ENCODE results near the gene BLCAP. TPM values are rescaled to one million over a fixed set of nuclear protein-coding genes. Genes with fewer than 3 reads are reported as not detected.
"Not testable (repeated sequence)": the region's sequence is repeated elsewhere in the genome, so short reads cannot be mapped to it uniquely, and the experiment has no call there.

The BLCAP gene
- total and polyA plus RNA-seq, 4 experiments from 2014 or later, result 63.7 to 97.4 (median 84.6) TPM

DNA sequence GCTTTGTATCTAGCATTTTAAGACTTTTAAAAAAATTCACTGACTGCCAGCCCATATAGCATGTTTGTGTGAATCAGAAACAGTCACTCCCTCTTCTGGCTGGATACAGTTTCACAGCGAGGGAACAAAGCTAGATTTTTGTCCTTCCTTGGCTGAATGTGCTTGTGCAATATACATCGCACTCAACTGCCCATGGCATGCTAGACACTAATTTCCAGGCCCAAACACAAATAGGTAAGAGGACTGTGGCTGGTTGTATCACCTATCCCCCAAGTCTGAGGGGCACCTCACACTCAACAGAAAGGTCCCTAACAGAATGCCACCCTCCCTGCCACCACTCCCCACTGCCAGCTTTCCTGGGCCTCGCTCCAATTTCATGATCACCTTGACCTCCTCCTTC is 16.2 kb upstream of the BLCAP start:
- no peaks in the 10 kb centered on the region for H3K9me3 ChIP-seq (ENCODE audit: control insufficient read depth in 1 of 2, low read length in 2 of 2)
- Mint-ChIP-seq H3K27me3 (peaks cover 2 to 5% of the 10 kb centered on the region in 2 donors), H3K36me3 (no peaks in the 10 kb centered on the region), H3K4me3 (no peak overlapping the region), H3K4me1 (no peaks in the 10 kb centered on the region), H3K27ac (no peak overlapping the region), H3K9me3 (no peaks in the 10 kb centered on the region)
- H3K36me3 ChIP-seq (ENCODE audit: insufficient read depth, low read length), result no peaks in the 10 kb centered on the region
- H3K27ac ChIP-seq (ENCODE audit: low read depth, low read length), result no peak overlapping the region
- no peaks in the 10 kb centered on the region for H3K4me1 ChIP-seq (ENCODE audit: insufficient read depth, low read length)
- ChIA-PET POLR2A (ENCODE audit: partially characterized antibody) (interaction anchor here (1.9 kb wide), 1 partner anchor 16 kb away, joined by 5 read pairs; the partner anchor contains the start of gene BLCAP), CTCF (ENCODE audit: partially characterized antibody) (no interaction called here)
- DNase-seq, result no peak
- no peak overlapping the region for H3K4me3 ChIP-seq (ENCODE audit: low read length in 2 of 2)
- H3K27me3 ChIP-seq (ENCODE audit: insufficient read depth, low read length), result no peaks in the 10 kb centered on the region
- intact Hi-C loops (cut with micrococcal nuclease), result no loop called here

GRCh38 chr20:37542281-37542680 is 14.6 kb upstream of the BLCAP start:
- CTCF ChIA-PET (ENCODE audit: partially characterized antibody), result interaction anchor here (1.4 to 1.6 kb wide), 2 partner anchors 350 to 352 kb away, joined by 3 to 7 read pairs; no protein-coding TSS in a partner anchor

GRCh38 chr20:37541326-37541725 is 13.7 kb upstream of the BLCAP start:
- H3K9me3 ChIP-seq (ENCODE audit: control insufficient read depth in 1 of 2, low read length in 2 of 2), result no peaks in the 10 kb centered on the region
- H3K27me3 ChIP-seq (ENCODE audit: insufficient read depth, low read length), result no peaks in the 10 kb centered on the region
- peak overlapping the region in 1 of 7 donors; percentile 19 for H3K27ac Mint-ChIP-seq
- H3K4me3 ChIP-seq (ENCODE audit: low read length in 2 of 2), result no peak overlapping the region
- no peak overlapping the region for H3K27ac ChIP-seq (ENCODE audit: low read depth, low read length)
- no peaks in the 10 kb centered on the region for H3K36me3 Mint-ChIP-seq
- POLR2A ChIA-PET (ENCODE audit: partially characterized antibody), result no interaction called here
- no peaks in the 10 kb centered on the region for H3K4me1 ChIP-seq (ENCODE audit: insufficient read depth, low read length)
- no peaks in the 10 kb centered on the region for H3K4me1 Mint-ChIP-seq
- H3K9me3 Mint-ChIP-seq, result no peaks in the 10 kb centered on the region
- peaks cover 7 to 8% of the 10 kb centered on the region in 2 donors for H3K27me3 Mint-ChIP-seq
- CTCF ChIA-PET (ENCODE audit: partially characterized antibody), result interaction anchor here (0.6 to 1.6 kb wide), 4 partner anchors 156 to 351 kb away, joined by 3 to 7 read pairs (median 3); no protein-coding TSS in a partner anchor
- H3K36me3 ChIP-seq (ENCODE audit: insufficient read depth, low read length), result no peaks in the 10 kb centered on the region
- H3K4me3 Mint-ChIP-seq, result no peak overlapping the region
- intact Hi-C loops (cut with micrococcal nuclease), result no loop called here
- no peak for DNase-seq

More at GRCh38 chr20:37542281-37542680, 14.6 kb upstream of the BLCAP start:
- H3K36me3 ChIP-seq (ENCODE audit: insufficient read depth, low read length), result no peaks in the 10 kb centered on the region
- H3K27ac ChIP-seq (ENCODE audit: low read depth, low read length), result no peak overlapping the region
- POLR2A ChIA-PET (ENCODE audit: partially characterized antibody), result interaction anchor here (0.7 to 1.9 kb wide), 2 partner anchors 14 to 1369 kb away, joined by 4 to 5 read pairs; partner anchors contain the start of gene BLCAP
- intact Hi-C loops (cut with micrococcal nuclease), result no loop called here
- DNase-seq, result no peak
- no peaks in the 10 kb centered on the region for H3K9me3 ChIP-seq (ENCODE audit: control insufficient read depth in 1 of 2, low read length in 2 of 2)
- Mint-ChIP-seq H3K4me1 (no peaks in the 10 kb centered on the region), H3K36me3 (no peaks in the 10 kb centered on the region), H3K27me3 (peaks cover 4 to 10% of the 10 kb centered on the region in 2 donors), H3K4me3 (no peak overlapping the region), H3K9me3 (no peaks in the 10 kb centered on the region), H3K27ac (no peak overlapping the region)
- no peak overlapping the region for H3K4me3 ChIP-seq (ENCODE audit: low read length in 2 of 2)
- no peaks in the 10 kb centered on the region for H3K27me3 ChIP-seq (ENCODE audit: insufficient read depth, low read length)
- H3K4me1 ChIP-seq (ENCODE audit: insufficient read depth, low read length), result no peaks in the 10 kb centered on the region

DNA sequence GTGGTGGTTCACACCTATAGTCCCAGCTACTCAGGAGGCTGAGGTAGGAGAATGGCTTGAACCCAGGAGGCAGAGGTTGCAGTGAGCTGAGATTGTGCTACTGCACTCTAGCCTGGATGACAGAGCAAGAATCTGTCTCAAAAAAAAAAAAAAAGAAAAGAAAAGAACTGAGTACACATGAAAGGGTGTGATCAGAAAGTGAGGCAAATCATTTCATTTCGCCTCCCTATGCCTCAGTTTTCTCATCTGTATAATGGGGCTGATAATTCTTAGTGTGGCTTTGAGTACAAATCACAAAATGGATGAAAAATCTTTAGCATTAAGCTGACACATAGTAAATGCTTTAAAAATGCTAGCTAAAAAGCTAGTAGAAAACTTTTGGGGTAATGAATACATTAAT is 13.2 kb upstream of the BLCAP start:
- CTCF ChIA-PET (ENCODE audit: partially characterized antibody), result interaction anchor here (0.6 to 1.6 kb wide), 4 partner anchors 156 to 351 kb away, joined by 3 to 7 read pairs (median 3); no protein-coding TSS in a partner anchor
- H3K36me3 Mint-ChIP-seq; H3K27me3 Mint-ChIP-seq; H3K36me3 ChIP-seq (ENCODE audit: insufficient read depth, low read length); H3K27me3 ChIP-seq (ENCODE audit: insufficient read depth, low read length); H3K9me3 ChIP-seq (ENCODE audit: control insufficient read depth in 1 of 2, low read length in 2 of 2); H3K4me1 Mint-ChIP-seq; H3K4me3 Mint-ChIP-seq; H3K4me1 ChIP-seq (ENCODE audit: insufficient read depth, low read length); H3K9me3 Mint-ChIP-seq; H3K4me3 ChIP-seq (ENCODE audit: low read length in 2 of 2); H3K27ac Mint-ChIP-seq; POLR2A ChIA-PET (ENCODE audit: partially characterized antibody); intact Hi-C loops (cut with micrococcal nuclease); H3K27ac ChIP-seq (ENCODE audit: low read depth, low read length); DNase-seq: not testable (repeated sequence)

DNA sequence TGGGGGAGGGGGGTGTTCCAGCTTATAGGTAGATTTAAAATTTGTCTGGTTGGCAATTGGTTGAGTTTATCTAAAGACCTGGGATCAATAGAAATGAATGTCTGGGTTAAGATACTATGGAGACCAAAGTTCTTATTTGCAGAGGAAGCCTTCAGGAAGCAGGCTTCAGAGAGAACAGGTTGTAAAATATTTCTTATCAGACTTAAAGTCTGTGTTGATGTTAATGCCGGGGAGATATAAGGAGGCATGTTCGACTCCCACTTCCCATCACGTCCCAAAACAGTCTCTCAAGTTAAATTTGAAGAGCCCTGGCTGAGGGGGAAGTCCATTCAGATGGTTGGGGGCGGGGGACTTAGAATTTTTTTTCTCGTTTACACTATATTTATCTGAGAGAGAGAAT is 12.3 kb upstream of the BLCAP start:
- H3K9me3 Mint-ChIP-seq, result no peaks in the 10 kb centered on the region
- peaks cover 5 to 9% of the 10 kb centered on the region in 2 donors for H3K27me3 Mint-ChIP-seq
- no peak overlapping the region for H3K27ac Mint-ChIP-seq
- CTCF ChIA-PET (ENCODE audit: partially characterized antibody), result no interaction called here
- H3K27ac ChIP-seq (ENCODE audit: low read depth, low read length), result no peak overlapping the region
- H3K4me3 Mint-ChIP-seq, result no peak overlapping the region
- H3K36me3 ChIP-seq (ENCODE audit: insufficient read depth, low read length), result no peaks in the 10 kb centered on the region
- H3K36me3 Mint-ChIP-seq, result no peaks in the 10 kb centered on the region
- no peaks in the 10 kb centered on the region for H3K4me1 Mint-ChIP-seq
- intact Hi-C loops (cut with micrococcal nuclease), result no loop called here
- H3K9me3 ChIP-seq (ENCODE audit: control insufficient read depth in 1 of 2, low read length in 2 of 2), result no peaks in the 10 kb centered on the region
- H3K4me1 ChIP-seq (ENCODE audit: insufficient read depth, low read length), result no peaks in the 10 kb centered on the region
- POLR2A ChIA-PET (ENCODE audit: partially characterized antibody), result no interaction called here
- no peaks in the 10 kb centered on the region for H3K27me3 ChIP-seq (ENCODE audit: insufficient read depth, low read length)
- no peak overlapping the region for H3K4me3 ChIP-seq (ENCODE audit: low read length in 2 of 2)
- DNase-seq, result no peak

DNA sequence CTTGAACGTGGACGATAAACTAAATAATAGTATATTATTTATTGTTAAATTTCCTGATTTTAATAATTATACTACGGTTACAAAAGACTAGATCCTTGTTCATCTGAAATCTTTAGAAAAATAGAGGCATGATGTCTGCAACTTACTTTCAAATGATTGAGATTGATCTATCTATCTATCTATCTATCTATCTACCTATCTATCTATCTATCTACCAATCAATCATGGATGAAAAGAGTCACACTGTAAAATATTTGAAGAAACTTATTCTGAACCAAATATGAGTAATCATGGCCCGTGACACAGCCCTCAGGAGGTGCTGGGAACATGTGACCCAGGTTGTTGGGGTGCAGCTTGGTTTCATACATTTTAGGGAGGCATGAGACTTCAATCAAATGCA is 11.7 kb upstream of the BLCAP start:
- ChIA-PET POLR2A (ENCODE audit: partially characterized antibody) (no interaction called here), CTCF (ENCODE audit: partially characterized antibody) (interaction anchor here (1.6 kb wide), 1 partner anchor 348 kb away, joined by 5 read pairs; no protein-coding TSS in a partner anchor)
- Mint-ChIP-seq H3K36me3 (no peaks in the 10 kb centered on the region), H3K9me3 (no peaks in the 10 kb centered on the region), H3K4me1 (peaks cover 0 to 3% (median 3%) of the 10 kb centered on the region in 4 donors), H3K27me3 (peaks cover 5 to 11% of the 10 kb centered on the region in 2 donors), H3K4me3 (no peak overlapping the region), H3K27ac (no peak overlapping the region)
- H3K4me1 ChIP-seq (ENCODE audit: insufficient read depth, low read length), result no peaks in the 10 kb centered on the region
- no peak for DNase-seq
- H3K27me3 ChIP-seq (ENCODE audit: insufficient read depth, low read length), result no peaks in the 10 kb centered on the region
- H3K9me3 ChIP-seq (ENCODE audit: control insufficient read depth in 1 of 2, low read length in 2 of 2), result no peaks in the 10 kb centered on the region
- intact Hi-C loops (cut with micrococcal nuclease), result no loop called here
- no peak overlapping the region for H3K4me3 ChIP-seq (ENCODE audit: low read length in 2 of 2)
- no peaks in the 10 kb centered on the region for H3K36me3 ChIP-seq (ENCODE audit: insufficient read depth, low read length)
- H3K27ac ChIP-seq (ENCODE audit: low read depth, low read length), result no peak overlapping the region

DNA sequence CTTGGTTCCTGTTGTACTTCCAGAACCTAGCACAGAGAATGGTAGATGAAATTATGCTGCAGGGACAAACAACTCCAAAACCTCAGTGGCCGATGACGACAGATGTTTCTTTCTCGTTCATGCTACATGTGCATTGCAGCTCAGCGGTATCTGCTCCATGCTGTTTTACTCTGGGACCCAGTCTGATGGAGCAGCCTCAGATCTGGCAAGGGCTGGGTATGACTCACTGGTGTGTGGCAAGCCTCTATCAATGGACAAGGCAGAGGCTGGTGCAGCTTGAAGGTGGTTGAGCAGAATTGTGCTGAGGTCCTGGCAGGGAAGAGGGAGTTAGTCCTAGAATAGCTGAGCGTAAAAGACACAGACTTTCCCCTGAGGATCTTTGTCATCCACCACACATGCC is 10.3 kb upstream of the BLCAP start:
- Mint-ChIP-seq H3K4me3 (no peak overlapping the region), H3K9me3 (no peaks in the 10 kb centered on the region), H3K4me1 (peaks cover 0 to 5% (median 3%) of the 10 kb centered on the region in 4 donors), H3K36me3 (no peaks in the 10 kb centered on the region), H3K27me3 (peaks cover 5 to 13% of the 10 kb centered on the region in 2 donors), H3K27ac (no peak overlapping the region)
- Histone ChIP-seq H3K27ac (ENCODE audit: low read depth, low read length) (no peak overlapping the region), H3K4me3 (ENCODE audit: low read length in 2 of 2) (no peak overlapping the region), H3K4me1 (ENCODE audit: insufficient read depth, low read length) (no peaks in the 10 kb centered on the region), H3K27me3 (ENCODE audit: insufficient read depth, low read length) (no peaks in the 10 kb centered on the region), H3K9me3 (ENCODE audit: control insufficient read depth in 1 of 2, low read length in 2 of 2) (no peaks in the 10 kb centered on the region), H3K36me3 (ENCODE audit: insufficient read depth, low read length) (no peaks in the 10 kb centered on the region)
- DNase-seq, result no peak
- intact Hi-C loops (cut with micrococcal nuclease), result no loop called here
- CTCF ChIA-PET (ENCODE audit: partially characterized antibody), result interaction anchor here (0.9 to 1.9 kb wide), 7 partner anchors 9 to 346 kb away, joined by 3 to 8 read pairs (median 3); no protein-coding TSS in a partner anchor
- POLR2A ChIA-PET (ENCODE audit: partially characterized antibody), result no interaction called here
